Measurements from ENCODE around the gene TTYH2.
"Not testable (repeated sequence)": the region's sequence is repeated elsewhere in the genome, so short reads cannot be mapped to it uniquely, and the experiment has no call there.

DNA sequence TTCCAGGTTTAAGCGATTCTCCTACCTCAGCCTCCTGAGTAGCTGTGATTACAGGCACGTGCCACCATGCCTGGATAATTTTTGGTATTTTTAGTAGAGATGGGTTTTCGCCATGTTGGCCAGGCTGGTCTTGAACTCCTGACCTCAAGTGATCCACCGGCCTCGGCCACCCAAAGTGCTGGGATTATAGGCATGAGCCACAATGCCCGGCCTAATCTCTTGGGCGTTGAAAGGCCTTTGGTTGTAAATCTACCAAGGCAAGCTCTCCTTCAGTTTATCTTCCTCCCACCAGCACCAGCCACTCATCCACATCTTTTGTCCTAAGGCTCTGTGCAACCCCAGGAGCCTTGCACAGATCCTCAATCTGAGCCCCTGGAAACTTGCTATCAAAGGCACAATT lies 66.2 kb downstream of the TTYH2 start:
- TF ChIP-seq, protein P1, sequence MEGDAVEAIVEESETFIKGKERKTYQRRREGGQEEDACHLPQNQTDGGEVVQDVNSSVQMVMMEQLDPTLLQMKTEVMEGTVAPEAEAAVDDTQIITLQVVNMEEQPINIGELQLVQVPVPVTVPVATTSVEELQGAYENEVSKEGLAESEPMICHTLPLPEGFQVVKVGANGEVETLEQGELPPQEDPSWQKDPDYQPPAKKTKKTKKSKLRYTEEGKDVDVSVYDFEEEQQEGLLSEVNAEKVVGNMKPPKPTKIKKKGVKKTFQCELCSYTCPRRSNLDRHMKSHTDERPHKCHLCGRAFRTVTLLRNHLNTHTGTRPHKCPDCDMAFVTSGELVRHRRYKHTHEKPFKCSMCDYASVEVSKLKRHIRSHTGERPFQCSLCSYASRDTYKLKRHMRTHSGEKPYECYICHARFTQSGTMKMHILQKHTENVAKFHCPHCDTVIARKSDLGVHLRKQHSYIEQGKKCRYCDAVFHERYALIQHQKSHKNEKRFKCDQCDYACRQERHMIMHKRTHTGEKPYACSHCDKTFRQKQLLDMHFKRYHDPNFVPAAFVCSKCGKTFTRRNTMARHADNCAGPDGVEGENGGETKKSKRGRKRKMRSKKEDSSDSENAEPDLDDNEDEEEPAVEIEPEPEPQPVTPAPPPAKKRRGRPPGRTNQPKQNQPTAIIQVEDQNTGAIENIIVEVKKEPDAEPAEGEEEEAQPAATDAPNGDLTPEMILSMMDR (conservative IDR thresholded peaks at IDR 0.05; ENCODE audit: low read depth in 2 of 2), result not testable (repeated sequence)
- not testable (repeated sequence) for TF ChIP-seq STAT1, JUNB (IDR thresholded peaks at IDR 0.05; ENCODE audit: unreplicated experiment)
